Nephron progenitor cell (in vitro differentiated cells): ENCODE results near the gene ZSWIM5.
"Not testable (repeated sequence)": the region's sequence is repeated elsewhere in the genome, so short reads cannot be mapped to it uniquely, and the experiment has no call there.

Experiments used
- DNase-seq: peaks from one replicate; pipeline ENCODE4 v3.0.0; 2021
- H3K27ac Mint-ChIP-seq: 2 replicates; pipeline ENCODE4 v1.8.0; 2021; ENCODE audit warnings: mild to moderate bottlenecking, moderate library complexity, mixed read lengths
- H3K27me3 Mint-ChIP-seq: 2 replicates; pipeline ENCODE4 v1.8.0; 2021; ENCODE audit warnings: mild to moderate bottlenecking, low read depth, mixed read lengths; ENCODE audit not compliant: poor library complexity
- H3K36me3 Mint-ChIP-seq: 2 replicates; pipeline ENCODE4 v1.8.0; 2021; ENCODE audit warnings: low read depth, mixed read lengths
- H3K4me1 Mint-ChIP-seq: 2 replicates; pipeline ENCODE4 v1.8.0; 2021; ENCODE audit warnings: mixed read lengths
- H3K4me3 Mint-ChIP-seq: 2 replicates; pipeline ENCODE4 v1.8.0; 2021; ENCODE audit warnings: mild to moderate bottlenecking, moderate library complexity, mixed read lengths
- H3K9me3 Mint-ChIP-seq: 2 replicates; pipeline ENCODE4 v1.8.0; 2021; ENCODE audit warnings: mild to moderate bottlenecking, moderate library complexity, mixed read lengths
- TF ChIP-seq, protein P1 (sequence below): fragments of 200-600 bp; sonication (generic); IDR thresholded peaks from 2 replicates; pipeline ENCODE4 v1.5.0; 2021; ENCODE audit warnings: antibody characterized with exemption

ZSWIM5 gene

GRCh38 chr1:45196863-45197262, 9.5 kb downstream of the ZSWIM5 start:
- TF ChIP-seq, protein P1, sequence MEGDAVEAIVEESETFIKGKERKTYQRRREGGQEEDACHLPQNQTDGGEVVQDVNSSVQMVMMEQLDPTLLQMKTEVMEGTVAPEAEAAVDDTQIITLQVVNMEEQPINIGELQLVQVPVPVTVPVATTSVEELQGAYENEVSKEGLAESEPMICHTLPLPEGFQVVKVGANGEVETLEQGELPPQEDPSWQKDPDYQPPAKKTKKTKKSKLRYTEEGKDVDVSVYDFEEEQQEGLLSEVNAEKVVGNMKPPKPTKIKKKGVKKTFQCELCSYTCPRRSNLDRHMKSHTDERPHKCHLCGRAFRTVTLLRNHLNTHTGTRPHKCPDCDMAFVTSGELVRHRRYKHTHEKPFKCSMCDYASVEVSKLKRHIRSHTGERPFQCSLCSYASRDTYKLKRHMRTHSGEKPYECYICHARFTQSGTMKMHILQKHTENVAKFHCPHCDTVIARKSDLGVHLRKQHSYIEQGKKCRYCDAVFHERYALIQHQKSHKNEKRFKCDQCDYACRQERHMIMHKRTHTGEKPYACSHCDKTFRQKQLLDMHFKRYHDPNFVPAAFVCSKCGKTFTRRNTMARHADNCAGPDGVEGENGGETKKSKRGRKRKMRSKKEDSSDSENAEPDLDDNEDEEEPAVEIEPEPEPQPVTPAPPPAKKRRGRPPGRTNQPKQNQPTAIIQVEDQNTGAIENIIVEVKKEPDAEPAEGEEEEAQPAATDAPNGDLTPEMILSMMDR: no peak
- H3K27me3 Mint-ChIP-seq: peaks cover 3% of the 10 kb centered on the region
- H3K4me1 Mint-ChIP-seq: no peaks in the 10 kb centered on the region
- H3K27ac Mint-ChIP-seq: no peak overlapping the region
- no peak overlapping the region for H3K4me3 Mint-ChIP-seq
- no peaks in the 10 kb centered on the region for H3K36me3 Mint-ChIP-seq
- H3K9me3 Mint-ChIP-seq: peaks cover 10% of the 10 kb centered on the region
- DNase-seq: no peak

- Mint-ChIP-seq H3K36me3 (no peaks in the 10 kb centered on the region), H3K9me3 (peaks cover 4% of the 10 kb centered on the region), H3K27ac (peak overlapping the region; percentile 55), H3K27me3 (peaks cover 3% of the 10 kb centered on the region), H3K4me3 (no peak overlapping the region), H3K4me1 (no peaks in the 10 kb centered on the region)
- TF ChIP-seq, protein P1: no peak
- DNase-seq: no peak
Measured at GRCh38 chr1:45191418-45191783, 15.0 kb downstream of the ZSWIM5 start.

DNA sequence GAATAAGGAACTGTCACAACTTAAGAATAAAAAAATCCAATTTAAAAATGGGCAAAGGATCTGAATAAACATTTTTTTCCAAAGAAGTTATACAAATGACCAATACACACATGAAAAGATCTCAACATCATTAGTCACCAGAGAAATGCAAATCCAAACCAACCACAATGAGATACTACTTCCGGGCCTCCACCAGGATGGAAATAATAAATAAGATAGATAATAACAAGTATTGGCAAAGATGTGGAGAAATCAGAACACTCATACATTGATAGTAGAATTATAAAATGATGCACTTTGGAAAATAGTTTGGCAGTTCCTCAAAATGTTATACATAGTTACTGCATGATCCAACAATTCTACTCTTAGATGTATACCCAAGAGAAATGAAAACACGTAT, 18.7 kb downstream of the ZSWIM5 start:
- Mint-ChIP-seq H3K27ac (no peak overlapping the region), H3K27me3 (no peaks in the 10 kb centered on the region), H3K9me3 (peaks cover 7% of the 10 kb centered on the region), H3K36me3 (no peaks in the 10 kb centered on the region), H3K4me1 (no peaks in the 10 kb centered on the region), H3K4me3 (no peak overlapping the region)
- TF ChIP-seq, protein P1: no peak
- no peak for DNase-seq

DNA sequence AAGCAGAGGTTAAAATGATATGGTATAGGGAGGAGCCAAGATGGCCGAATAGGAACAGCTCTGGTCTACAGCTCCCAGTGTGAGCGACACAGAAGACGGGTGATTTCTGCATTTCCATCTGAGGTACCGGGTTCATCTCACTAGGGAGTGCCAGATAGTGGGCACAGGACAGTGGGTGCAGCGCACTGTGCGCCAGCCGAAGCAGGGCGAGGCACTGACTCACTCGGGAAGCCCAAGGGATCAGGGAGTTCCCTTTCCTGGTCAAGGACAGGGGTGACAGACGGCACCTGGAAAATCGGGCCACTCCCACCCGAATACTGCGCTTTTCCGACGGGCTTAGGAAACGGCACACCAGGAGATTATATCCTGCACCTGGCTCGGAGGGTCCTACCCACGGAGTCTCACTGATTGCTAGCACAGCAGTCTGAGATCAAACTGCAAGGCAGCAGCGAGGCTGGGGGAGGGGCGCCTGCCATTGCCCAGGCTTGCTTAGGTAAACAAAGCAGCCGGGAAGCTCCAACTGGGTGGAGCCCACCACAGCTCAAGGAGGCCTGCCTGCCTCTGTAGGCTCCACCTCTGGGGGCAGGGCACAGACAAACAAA, 26.4 kb downstream of the ZSWIM5 start:
- not testable (repeated sequence) for H3K4me3 Mint-ChIP-seq, H3K27ac Mint-ChIP-seq, DNase-seq, H3K4me1 Mint-ChIP-seq, H3K36me3 Mint-ChIP-seq, H3K27me3 Mint-ChIP-seq
- peaks cover 37% of the 10 kb centered on the region for H3K9me3 Mint-ChIP-seq

DNA sequence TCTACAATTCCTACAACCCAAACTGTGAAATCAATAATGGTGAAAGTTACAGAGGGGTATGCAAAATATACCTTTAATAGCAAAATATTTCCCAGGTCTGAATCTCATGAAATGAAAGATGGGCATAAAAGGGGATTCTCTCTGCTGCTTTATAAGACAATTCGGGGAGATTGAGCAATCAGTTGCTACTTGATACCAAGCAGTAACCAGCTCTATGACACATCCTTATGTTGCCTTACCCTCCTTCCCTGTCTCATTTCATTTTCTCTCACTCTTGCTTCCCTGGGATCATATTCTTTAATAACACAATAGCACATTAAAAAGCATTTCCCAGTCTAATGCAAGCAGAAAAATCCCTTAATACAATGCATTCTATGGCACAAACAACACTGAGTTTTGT, 29.0 kb downstream of the ZSWIM5 start:
- TF ChIP-seq, protein P1: no peak
- H3K9me3 Mint-ChIP-seq: peaks cover 34% of the 10 kb centered on the region
- no peak for DNase-seq
- no peak overlapping the region for H3K4me3 Mint-ChIP-seq
- H3K36me3 Mint-ChIP-seq: peaks cover 9% of the 10 kb centered on the region
- H3K4me1 Mint-ChIP-seq: no peaks in the 10 kb centered on the region
- no peaks in the 10 kb centered on the region for H3K27me3 Mint-ChIP-seq
- no peak overlapping the region for H3K27ac Mint-ChIP-seq

DNA sequence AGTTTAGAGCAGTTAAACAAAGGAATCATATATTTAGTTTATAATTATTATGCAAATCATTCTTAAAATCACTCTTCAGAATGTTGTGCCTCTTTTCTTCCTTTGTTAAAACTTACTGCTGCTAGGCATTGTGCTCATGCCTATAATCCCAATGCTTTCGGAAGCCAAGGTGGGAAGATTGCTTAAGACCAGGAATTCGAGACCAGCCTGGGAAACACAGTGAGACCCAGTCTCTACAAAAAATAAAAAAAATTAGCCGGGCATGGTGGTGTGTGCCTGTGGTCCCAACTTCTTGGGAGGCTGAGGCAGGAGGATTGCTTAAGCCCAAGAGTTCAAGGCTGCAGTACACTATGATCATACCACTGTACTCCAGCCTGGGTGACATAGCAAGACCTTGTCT, 33.6 kb downstream of the ZSWIM5 start:
- Mint-ChIP-seq H3K27me3 (no peaks in the 10 kb centered on the region), H3K4me3 (no peak overlapping the region), H3K9me3 (peaks cover 8% of the 10 kb centered on the region), H3K27ac (no peak overlapping the region), H3K4me1 (no peaks in the 10 kb centered on the region), H3K36me3 (no peaks in the 10 kb centered on the region)
- no peak for DNase-seq
- TF ChIP-seq, protein P1: no peak
